Stimulated activated CD8-positive, alpha-beta memory T cell treated with anti-CD3 and anti-CD28 coated beads, Interleukin-15, amount 100 ng/mL, for 48 hours (primary cell): ENCODE results near the gene LLGL1.

ENCODE experiments used
- DNase-seq, 2 donors: peaks; one replicate each; pipeline ENCODE4 v3.0.0-alpha.2; 2020; ENCODE audit warnings: low read depth in 2 of 2

Gene LLGL1

DNA sequence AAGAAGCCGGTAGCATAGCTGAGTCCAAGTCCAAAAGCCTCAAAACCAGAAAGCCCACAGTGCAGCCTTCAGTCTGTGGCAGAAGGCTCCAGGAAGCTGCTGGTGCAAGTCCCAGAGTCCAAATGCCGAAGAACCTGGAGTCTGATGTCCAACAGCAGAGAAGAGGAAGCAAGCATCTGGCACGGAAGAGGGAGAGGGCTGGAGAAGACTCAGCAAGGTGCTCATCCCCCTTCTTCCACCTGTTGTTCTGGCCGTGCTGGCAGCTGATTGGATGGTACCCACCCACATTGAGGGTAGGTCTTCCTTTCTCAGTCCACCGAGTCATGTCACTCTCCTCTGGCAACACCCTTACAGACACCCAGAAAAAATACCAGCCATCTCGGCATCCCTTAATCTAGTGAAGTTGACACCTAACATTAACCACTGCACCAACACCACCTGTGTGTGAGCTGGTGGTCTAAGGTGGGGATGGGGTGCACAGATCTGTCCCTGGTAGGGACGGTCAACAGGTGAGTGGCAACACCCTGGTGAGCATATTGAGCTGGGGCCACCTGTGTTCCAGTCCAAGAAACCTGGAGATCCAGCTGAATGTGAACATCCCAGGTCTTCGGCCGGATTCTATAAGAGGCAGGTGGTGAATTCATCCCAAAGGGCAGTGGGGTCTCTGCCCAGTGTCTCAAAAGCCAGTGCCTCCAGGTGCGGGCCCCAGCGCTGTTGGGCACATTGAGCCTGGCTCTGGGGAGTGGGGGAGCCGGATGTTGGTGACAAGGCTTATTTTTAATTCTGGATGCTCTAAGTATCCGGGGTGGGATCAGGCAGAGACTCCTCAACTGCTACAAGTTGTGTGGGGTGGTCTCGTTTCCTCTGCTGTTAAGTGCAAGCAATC lies 44.9 kb downstream of the LLGL1 start:
- DNase-seq, result no peak

DNA sequence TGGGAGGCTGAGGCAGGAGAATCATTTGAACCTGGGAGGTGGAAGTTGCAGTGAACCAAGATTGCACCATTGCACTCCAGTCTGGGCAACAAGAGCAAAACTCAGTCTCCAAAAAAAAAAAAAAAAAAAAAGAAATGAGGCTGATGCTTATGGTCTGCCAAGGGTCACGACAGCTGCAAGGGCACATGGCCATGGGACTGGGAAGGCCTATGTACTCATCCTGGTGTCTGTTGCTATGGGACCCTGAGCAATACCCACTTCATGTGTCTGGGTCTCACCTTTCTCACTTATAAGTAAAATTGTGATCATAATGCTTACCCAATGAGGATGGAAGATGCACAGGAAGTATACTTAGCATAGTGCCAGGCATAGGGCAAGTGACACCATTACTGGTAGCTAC lies 51.6 kb downstream of the LLGL1 start:
- no peak for DNase-seq

DNA sequence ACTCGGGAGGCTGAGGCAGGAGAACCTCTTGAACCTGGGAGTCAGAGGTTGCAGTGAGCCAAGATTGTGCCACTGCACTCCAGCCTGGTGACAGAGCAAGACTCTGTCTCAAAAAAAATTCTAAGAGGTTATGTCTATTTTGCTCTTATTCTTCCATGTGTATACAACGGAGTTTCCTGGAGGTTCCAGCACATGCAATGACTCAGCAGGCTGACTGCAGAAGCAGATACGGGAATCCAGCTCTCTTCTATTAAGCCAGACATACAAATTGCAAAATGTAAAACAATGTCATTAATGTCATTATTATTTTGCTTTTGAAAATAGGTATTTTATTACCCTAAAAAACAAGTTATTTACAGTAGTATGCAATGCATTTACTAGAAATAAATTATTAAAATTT lies 53.4 kb downstream of the LLGL1 start:
- DNase-seq, result no peak

DNA sequence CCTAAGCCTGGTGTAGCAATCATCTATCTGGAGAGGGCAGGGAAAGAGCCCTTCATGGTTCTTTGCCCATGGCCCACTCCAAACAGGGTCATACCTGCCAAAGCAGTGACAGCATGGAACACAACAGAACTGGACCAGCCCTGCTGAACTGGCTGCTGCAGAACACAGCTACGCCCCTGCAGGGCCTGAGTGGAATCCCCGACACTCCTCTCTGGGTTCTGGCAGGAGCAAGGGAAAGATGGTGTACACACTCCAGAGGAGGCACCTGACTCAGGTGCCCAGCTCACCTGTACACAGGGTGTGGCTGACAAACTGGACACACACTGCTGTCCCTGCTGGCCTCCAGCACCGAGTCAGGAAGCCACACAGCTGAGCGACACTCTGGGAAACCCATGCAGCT lies 54.8 kb downstream of the LLGL1 start:
- DNase-seq, result no peak

DNA sequence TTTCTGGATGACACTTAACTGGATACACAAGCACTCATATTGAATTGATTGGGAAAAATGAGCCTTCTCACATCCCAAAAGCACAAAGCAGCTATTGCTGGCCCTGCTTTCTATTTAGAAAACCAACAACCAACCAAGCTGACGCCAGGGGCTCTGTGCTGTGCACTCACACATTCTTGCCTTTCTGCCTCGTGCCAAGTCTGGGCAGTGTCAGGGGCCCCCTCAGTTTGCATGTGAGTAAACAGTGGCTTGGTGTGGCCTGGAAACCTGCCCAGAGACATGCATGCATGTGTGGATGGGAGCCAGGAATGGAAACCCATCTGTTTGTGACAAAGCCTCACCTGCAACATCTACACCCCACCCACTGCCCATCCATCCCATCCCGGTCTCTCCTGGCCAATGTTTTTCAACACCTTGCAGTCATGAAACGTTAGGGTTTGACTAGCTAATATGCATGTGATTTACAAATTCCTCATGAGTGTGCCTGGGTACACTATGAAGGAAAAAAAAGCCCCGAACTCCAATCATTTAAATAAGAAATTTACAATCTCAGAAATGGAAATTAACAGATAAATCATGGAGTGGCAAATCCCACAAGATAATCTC lies 55.4 kb downstream of the LLGL1 start:
- DNase-seq, result no peak

DNA sequence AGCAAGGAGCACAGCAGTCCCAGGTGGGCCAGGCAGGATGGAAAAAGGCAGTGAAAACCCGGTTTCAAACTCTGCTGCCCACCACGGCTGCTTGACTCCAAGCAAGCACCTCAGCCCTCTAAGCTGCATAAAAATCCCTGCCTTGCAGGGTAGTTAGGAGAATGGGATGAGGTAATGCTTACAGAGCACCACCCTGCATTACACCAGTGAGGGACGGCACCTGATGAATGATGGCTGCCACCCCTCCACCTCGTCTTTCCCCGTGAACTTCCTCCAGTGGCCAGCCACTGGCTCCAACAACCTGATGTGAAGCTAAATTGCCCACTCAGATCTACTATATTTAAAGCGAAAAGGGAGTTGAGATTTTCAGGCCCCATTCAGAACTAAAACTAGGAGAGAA lies 56.4 kb downstream of the LLGL1 start:
- DNase-seq, result no peak

DNA sequence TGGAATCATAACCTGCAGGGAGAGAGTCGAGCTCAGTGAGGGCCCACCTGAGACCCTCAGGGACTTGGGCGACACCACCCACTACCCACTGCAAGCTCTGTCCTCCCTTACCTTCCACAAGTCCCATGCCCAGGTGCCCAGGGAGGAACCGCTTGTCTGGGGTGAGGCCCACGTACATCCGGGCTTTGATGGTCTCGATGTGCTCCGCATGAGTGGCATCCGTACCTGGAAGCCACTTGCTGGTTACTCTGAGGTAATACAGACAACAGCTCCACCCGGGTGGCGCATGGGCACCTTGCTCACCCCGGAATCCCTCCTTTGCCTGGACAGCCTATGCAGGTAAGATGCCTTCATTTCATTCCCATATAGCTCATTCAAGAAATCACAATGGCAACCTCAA lies 59.9 kb downstream of the LLGL1 start:
- no peak for DNase-seq

DNA sequence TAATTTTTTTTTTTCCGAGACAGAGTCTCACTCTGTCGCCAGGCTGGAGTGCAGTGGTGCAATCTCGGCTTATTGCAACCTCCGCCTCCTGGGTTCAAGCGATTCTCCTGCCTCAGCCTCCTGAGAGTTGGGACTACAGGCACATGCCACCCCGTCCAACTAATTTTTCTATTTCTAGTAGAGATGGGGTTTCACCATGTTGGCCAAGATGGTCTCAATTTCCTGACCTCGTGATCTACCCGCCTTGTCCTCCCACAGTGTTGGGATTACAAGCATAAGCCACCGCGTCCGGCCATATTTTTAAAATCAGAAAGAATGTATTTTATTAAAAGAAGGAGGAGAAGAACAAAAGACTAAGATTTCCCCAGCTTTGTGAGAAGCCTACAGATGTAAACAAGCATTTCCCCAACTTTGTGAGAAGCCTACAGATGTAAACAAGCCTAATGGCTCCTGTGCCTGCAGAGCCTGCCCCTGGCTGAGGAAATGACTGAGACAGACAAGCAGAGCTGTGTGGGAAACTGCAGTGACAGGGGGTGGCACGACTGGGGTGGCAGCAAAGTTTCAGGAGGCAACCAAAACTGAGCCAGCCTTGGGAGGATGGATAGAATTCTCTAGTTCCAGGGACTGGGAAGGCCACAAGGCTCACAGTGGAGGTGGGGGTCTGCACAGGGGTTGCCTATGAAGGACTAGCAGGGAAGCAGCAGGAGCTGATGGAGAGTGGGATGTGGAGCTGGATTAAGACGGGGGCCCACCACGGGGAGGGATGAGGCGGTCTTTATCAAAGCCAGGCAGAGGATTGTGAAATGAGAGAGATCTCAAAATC lies 66.5 kb downstream of the LLGL1 start:
- DNase-seq, result no peak
